RCC 7860 (cell line): ENCODE measurements around the gene HPCAL1.
"Not testable (repeated sequence)": the region's sequence is repeated elsewhere in the genome, so short reads cannot be mapped to it uniquely, and the experiment has no call there.

ENCODE experiments used
- DNase-seq: peaks from one replicate; pipeline ENCODE4 v3.0.0-alpha.2; 2015; ENCODE audit warnings: low spot score
- FAIRE-seq: peaks from 2 replicates; lab custom pipeline; 2012; peaks lifted over from hg19 to GRCh38; lab: Jason Lieb, UNC

Gene HPCAL1

DNA sequence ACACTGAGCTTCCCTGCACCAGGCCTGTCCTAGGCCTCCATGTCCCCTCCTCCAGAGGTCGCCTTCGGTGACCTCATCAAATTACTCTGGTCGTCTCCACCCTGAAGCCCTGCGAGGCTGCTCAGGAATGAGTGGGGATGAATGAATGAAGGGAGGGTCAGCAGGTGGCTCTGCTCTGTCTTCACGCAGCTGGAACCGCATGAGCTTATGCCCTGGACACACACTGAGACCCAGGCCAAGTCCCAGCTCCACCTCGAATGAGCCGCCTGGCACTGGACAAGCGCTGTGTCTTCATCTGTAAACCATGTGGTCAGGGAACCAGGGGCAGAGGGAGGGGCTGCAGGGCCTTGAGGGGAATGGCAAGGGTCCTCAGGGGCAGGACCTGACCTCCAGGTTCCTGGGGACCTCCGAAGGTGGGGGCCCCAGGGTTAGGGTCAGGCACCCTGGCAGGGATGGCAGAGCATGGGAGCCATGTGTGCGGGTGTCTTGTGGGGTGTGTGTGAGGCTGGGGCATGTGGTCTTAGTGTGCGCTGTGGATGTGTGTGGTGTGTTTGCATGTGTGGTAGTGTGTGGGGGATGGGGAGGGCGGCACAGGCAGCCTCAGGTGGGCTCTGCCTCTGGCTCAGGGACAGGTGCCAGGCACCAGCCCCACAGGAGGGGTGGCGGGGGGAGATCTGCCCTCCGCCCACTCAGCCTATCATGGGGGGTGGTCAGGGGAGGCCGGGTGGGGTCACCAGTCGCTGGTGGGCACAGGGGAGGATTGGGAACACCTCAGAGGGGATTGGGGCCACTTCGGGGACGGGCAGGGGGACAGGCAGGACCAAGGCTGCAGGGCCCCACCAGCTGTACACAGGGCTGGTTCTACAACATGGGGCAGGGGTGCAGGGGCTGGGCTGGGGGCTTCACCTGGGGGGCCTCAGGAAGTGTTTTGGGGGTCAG, 131.5 kb downstream of the HPCAL1 start:
- FAIRE-seq (no peak), DNase-seq (no peak)

DNA sequence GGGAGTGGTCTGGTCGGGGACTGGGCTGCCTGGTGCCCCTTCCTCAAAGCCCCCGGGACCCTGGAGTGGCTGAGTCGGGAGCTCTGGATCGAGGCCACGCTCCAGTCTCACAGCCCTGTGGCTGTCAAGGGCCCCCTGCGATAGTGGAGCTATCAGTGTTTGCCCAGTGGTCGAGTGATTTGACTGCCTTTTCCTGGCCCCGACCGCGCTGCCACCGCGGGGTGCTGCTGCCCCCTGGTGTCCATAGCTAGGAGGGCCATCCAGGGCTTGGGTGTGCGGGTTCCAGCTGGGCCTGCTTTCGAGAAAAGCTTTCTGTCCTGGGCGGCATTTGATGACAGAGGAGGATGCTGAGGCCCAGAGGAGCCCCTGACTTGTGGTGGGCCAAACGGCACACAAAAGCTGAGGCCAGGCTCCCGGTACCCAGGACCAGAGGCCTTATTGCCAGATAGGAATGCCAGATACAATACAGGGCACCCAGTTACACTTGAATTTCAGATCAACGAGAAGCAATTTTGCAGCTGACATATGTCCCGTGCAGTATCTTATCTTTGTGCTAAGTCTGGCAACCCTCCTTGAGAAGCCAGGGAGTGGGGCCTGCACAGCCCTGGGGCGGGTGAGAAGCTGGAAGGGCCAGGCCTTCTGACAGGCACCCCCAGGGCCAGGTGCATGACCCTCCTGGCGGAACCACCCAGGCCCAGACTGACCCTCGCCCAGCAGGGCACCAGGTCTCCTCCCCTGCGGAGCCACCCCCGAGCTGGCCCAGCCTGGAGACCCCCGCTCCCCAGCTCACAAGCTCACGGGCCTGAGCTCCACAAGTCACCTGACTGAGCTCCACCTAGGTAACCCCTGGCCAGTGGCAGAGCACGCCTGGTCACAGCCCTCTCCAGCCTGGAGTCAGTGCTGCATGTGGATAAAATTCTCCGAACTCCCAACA, 132.4 kb downstream of the HPCAL1 start:
- peak; percentile 59 for DNase-seq
- FAIRE-seq, result no peak

GRCh38 chr2:10435820-10436204, 133.1 kb downstream of the HPCAL1 start:
- FAIRE-seq (no peak), DNase-seq (no peak)

GRCh38 chr2:10436583-10437110, 133.9 kb downstream of the HPCAL1 start:
- FAIRE-seq, result no peak
- no peak for DNase-seq

DNA sequence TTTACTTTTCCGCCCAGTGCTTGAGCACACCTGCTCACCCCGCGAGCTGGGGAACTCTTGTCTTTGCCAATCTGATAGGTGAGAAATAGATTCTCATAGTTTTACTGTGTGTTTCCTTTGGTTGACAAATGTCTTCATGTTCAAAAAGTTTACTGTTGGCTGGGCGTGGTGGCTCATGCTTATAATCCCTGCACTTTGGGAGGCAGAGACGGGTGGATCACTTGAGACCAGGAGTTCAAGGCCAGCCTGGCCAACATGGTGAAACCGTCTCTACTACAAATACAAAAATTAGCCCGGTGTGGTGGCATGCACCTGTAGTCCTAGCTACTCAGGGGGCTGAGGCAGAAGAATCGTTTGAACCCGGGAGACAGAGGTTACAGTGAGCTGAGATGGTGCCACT, 135.1 kb downstream of the HPCAL1 start:
- FAIRE-seq, result no peak
- DNase-seq, result no peak

DNA sequence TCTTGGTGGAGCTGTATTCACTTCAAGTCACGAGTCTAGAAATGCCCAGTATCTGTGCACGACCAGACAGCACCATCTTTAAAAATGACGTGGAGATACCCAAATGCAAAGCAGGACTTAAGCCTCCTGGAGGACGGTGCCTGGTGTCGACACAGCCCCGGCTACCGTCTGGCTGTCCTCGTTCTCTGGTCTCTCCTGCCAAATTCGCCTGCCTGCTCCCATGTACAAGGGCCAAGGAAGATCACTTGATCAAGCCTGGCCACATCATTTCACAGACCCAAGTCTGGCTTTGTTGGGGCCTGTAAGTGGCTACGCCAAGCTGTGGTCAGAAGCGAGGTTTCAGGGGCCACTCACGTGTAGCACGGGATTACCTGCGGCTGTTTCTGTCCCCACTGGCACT, 136.0 kb downstream of the HPCAL1 start:
- FAIRE-seq, result no peak

DNA sequence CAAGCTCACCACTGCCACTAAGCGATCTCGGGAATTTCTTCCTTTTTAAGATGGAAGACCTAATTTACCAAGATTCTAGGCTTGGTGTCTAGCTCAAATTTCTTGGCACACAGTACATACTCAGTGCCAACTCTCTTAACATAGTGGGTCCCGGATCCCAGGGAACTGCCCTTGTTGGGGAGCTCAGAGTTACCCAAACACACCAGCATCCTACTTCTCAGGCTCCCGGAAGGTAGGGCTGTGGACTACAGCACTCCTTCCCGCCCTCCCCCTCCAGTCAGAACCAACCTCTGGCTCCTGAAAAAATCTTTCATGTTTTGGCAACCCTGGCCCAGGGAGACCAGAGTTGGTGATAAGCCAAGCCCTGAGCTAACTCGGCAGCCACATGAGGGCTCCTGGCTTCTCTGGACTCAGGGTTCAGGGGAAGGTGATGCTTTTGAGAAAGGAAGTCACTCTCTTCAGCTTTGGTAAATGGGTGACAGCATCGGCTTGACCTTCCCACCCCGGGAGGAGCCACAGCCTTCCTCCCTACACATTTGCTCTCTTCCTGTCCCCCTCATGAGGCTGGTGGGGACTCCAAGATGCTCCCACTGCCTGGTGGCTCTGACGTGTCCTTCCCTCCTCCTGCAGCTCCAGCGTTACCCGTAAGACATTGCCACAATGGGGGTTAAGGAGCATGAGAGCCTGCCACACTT, 136.6 kb downstream of the HPCAL1 start:
- no peak for FAIRE-seq
- DNase-seq, result no peak

More for the DNA sequence above, 136.0 kb downstream of the HPCAL1 start:
- DNase-seq, result no peak

GRCh38 chr2:10439971-10440370, 137.3 kb downstream of the HPCAL1 start:
- FAIRE-seq (no peak), DNase-seq (no peak)

DNA sequence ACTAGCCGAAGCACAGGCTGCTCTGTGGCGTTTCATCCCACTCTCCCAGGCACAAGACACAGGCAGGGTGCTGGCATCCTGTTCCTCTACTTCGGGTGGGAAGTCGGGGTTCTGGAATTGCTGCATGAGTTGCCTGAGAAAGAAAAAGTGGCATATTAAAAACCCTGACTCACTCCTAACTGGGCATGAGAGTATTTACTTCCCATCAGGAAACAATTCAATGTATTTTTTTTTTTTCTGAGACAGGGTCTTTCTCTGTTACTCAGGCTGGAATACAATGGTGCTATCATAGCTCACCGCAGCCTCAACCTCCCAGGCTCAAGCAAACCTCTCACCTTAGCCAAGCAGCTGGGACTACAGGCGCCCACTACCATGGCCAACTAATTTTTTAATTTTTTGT, 138.0 kb downstream of the HPCAL1 start:
- FAIRE-seq (no peak), DNase-seq (no peak)

- no peak for FAIRE-seq
- no peak for DNase-seq
Measured at GRCh38 chr2:10441948-10442347, 139.2 kb downstream of the HPCAL1 start.

DNA sequence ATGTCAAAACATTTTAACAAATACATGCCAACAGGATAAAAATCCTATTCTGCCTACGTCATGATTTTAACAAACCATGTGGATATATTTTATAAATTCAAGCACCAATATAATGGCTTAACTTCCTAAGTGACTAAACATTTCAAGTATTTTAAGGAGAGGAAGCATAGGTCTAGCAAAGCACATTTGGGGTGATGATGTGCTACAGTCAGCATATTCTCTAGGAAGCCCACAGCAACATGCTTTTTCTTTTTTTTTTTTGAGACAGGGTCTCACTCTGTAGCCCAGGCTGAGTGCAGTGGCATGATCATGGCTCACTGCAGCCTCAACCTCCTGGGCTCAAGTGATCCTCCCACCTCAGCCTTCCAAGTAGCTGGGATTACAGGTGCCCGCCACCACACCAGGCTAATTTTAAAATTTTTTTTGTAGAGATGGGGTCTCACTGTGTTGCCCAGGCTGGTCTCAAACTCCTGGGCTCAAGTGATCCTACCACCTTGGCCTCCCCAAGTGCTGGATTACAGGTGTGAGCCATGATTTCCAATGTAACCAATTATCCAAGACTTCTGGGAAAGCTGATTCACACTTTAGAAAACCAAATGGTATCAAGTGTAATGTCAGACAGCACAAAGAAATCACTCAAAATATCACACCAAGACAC, 139.9 kb downstream of the HPCAL1 start:
- not testable (repeated sequence) for FAIRE-seq, DNase-seq

GRCh38 chr2:10444463-10444862, 141.8 kb downstream of the HPCAL1 start:
- FAIRE-seq (no peak), DNase-seq (peak; percentile 31)

GRCh38 chr2:10446631-10447030, 143.9 kb downstream of the HPCAL1 start:
- no peak for DNase-seq
- no peak for FAIRE-seq

- DNase-seq (peak; percentile 36), FAIRE-seq (no peak)
Measured at GRCh38 chr2:10447300-10447894, 144.7 kb downstream of the HPCAL1 start.

- FAIRE-seq (no peak), DNase-seq (peak; percentile 92)
Measured at GRCh38 chr2:10447895-10448575, 145.3 kb downstream of the HPCAL1 start, which contains the start of gene ODC1. ODC1 (minus strand) TSS chr2:10448327; CDS start chr2:10445032, 3,295 bp downstream.

DNA sequence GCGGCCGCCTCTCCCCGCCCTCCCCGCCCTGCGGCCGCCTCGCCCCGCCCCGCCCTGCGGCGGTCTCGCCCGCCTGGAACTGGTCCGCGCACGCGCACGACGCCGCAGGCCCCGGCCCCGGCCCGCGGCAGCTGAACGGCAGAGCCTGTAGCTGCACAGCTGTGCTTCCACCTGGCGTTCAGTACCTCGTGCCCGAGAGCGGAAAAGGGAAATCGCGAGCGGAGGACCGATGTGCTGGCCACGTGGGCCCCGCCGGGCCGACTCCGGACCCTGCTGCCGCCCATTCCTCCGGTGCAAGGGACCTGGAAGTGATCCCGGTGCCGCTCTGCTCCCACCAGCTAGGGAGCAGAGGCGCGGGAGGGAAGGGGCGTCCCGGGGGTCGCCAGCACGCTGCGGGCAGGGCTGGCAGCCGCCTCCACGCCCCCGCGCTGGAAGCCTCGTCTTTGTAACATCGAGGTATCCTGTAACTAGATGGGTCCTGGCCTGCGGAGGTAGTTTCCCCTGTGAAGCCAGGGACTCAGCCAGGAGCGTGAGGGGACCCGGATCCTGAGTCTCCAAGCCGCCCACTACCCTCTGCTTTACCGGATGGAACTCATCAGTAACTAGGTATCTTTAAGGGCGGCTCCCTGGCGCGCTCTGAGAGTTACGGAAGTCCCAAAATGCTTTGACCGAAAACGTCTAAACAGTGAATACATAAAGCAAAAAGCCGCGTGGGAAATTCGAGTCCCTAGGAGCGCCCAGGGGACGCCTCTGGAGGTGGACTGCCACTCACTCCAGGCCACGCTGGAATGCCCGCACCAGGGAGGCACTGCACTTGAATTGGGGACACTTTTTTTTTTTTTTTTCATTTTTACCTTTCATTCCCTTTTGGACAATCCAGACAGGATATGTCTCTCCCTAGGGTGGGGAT, 146.1 kb downstream of the HPCAL1 start:
- DNase-seq, result peak; percentile 89
- no peak for FAIRE-seq

- FAIRE-seq, result no peak
- DNase-seq, result no peak
Measured at GRCh38 chr2:10449486-10449831, 146.8 kb downstream of the HPCAL1 start.
